H1 (cell line): ENCODE results near the gene PRPF6. TPM values are rescaled to one million over a fixed set of nuclear protein-coding genes. Genes with fewer than 3 reads are reported as not detected.
A peak's percentile ranks its signal among the peaks of the same experiment; 100 is the strongest.

Experiments
- CTCF ChIA-PET: fragments of 300-600 bp; sonication (Branson Sonifier 250); formaldehyde crosslinking; loops from one replicate; lab custom pipeline; 2021; ENCODE audit not compliant: partially characterized antibody; lab: Charles Lee
- POLR2A ChIA-PET: fragments of 300-600 bp; sonication (Branson Sonifier 250); formaldehyde crosslinking; loops from one replicate; lab custom pipeline; 2021; ENCODE audit warnings: inconsistent platforms; ENCODE audit not compliant: partially characterized antibody; lab: Charles Lee
- DNase-seq, 2 experiments: peaks; one replicate each; pipeline versions ENCODE4 v3.0.0 to v3.0.0-alpha.2; 2010 to 2022; ENCODE audit warnings: low spot score in 2 of 2, low read depth in 1 of 2, mixed read lengths in 1 of 2
- FAIRE-seq: peaks from 2 replicates; lab custom pipeline; 2011; peaks lifted over from hg19 to GRCh38; lab: Jason Lieb, UNC
- H2AFZ ChIP-seq: 2 replicates; pipeline ENCODE4 v1.8.1; 2012; ENCODE audit warnings: low read length, inconsistent platforms
- H2AK5ac ChIP-seq: 2 replicates; pipeline ENCODE4 v1.6.1; 2013; ENCODE audit warnings: low read depth, low read length
- H2BK120ac ChIP-seq: replicated peaks from 2 replicates; pipeline ENCODE3; 2013; ENCODE audit warnings: low read depth, low read length, inconsistent platforms
- H2BK12ac ChIP-seq: 2 replicates; pipeline ENCODE4 v1.6.1; 2013; ENCODE audit warnings: low read depth, low read length
- H2BK15ac ChIP-seq: 2 replicates; pipeline ENCODE4 v1.6.1; 2013; ENCODE audit warnings: low read length
- H2BK20ac ChIP-seq: 2 replicates; pipeline ENCODE4 v1.6.1; 2013; ENCODE audit warnings: low read length
- H2BK5ac ChIP-seq: 2 replicates; pipeline ENCODE4 v1.6.1; 2013; ENCODE audit warnings: low read depth, low read length
- H3K14ac ChIP-seq: 2 replicates; pipeline ENCODE4 v1.6.1; 2013; ENCODE audit warnings: inconsistent platforms; ENCODE audit not compliant: insufficient read length
- H3K18ac ChIP-seq: 2 replicates; pipeline ENCODE4 v1.6.1; 2013; ENCODE audit warnings: low read length; ENCODE audit errors: extremely low read depth
- H3K23ac ChIP-seq: 2 replicates; pipeline ENCODE4 v1.6.1; 2013; ENCODE audit warnings: inconsistent platforms; ENCODE audit not compliant: insufficient read length
- H3K23me2 ChIP-seq: 2 replicates; pipeline ENCODE4 v1.6.1; 2013; ENCODE audit warnings: low read depth, low read length
- H3K27ac ChIP-seq: 2 replicates; pipeline ENCODE4 v1.6.1; 2011; ENCODE audit warnings: low read depth, low read length, inconsistent platforms
- H3K27me3 ChIP-seq, 4 experiments: replicated peaks in 1 of 4; 1 replicate in 1 of 4; 2 replicates in 3 of 4; pipeline versions ENCODE4 v1.6.1 to v1.8.1; 2011 to 2013; ENCODE audit warnings: low read length in 3 of 4, mild to moderate bottlenecking in 3 of 4, inconsistent platforms in 2 of 4, mixed read lengths in 2 of 4, moderate library complexity in 1 of 4; ENCODE audit not compliant: control insufficient read depth in 3 of 4, insufficient read depth in 3 of 4; ENCODE audit errors: extremely low read depth in 1 of 4
- H3K36me3 ChIP-seq, 4 experiments: 2 replicates each; pipeline versions ENCODE4 v1.6.1 to v1.8.1; 2011 to 2013; ENCODE audit warnings: mild to moderate bottlenecking in 4 of 4, low read length in 3 of 4, moderate library complexity in 2 of 4, control low read depth in 1 of 4, inconsistent platforms in 1 of 4; ENCODE audit not compliant: insufficient read depth in 4 of 4, control insufficient read depth in 2 of 4
- H3K4ac ChIP-seq: replicated peaks from 2 replicates; pipeline ENCODE3; 2013; ENCODE audit warnings: low read length, low read depth, mixed read lengths, inconsistent platforms; ENCODE audit not compliant: insufficient read length
- H3K4me1 ChIP-seq, 4 experiments: replicated peaks in 1 of 4; 1 replicate in 1 of 4; 2 replicates in 3 of 4; pipeline versions ENCODE4 v1.6.1 to v1.8.1; 2011 to 2013; ENCODE audit warnings: low read length in 3 of 4, inconsistent platforms in 2 of 4, mixed read lengths in 1 of 4; ENCODE audit not compliant: insufficient read depth in 4 of 4, control insufficient read depth in 3 of 4
- H3K4me2 ChIP-seq, 2 experiments: 2 replicates each; pipeline versions ENCODE4 v1.6.1 to v1.8.1; 2011 to 2013; ENCODE audit warnings: low read depth in 2 of 2, low read length in 2 of 2, control low read depth in 1 of 2, inconsistent platforms in 1 of 2, mild to moderate bottlenecking in 1 of 2; ENCODE audit not compliant: insufficient read depth in 1 of 2
- H3K4me3 ChIP-seq, 4 experiments: fragments of 200-600, 300-600 bp in 1 of 4; sonication (generic), shearing (Covaris generic), sonication (Bioruptor Twin) in 1 of 4; 2 replicates each; pipeline versions ENCODE4 v1.5.1 to v1.8.1; 2011 to 2016; ENCODE audit warnings: low read length in 4 of 4, low read depth in 3 of 4, control low read depth in 2 of 4, inconsistent platforms in 2 of 4, mild to moderate bottlenecking in 2 of 4, mixed read lengths in 1 of 4, moderate library complexity in 1 of 4; ENCODE audit not compliant: insufficient read depth in 2 of 4; ENCODE audit errors: extremely low read depth in 1 of 4
- H3K56ac ChIP-seq: replicated peaks from 2 replicates; pipeline ENCODE3; 2013; ENCODE audit warnings: low read depth, mild to moderate bottlenecking, mixed read lengths, low read length, inconsistent platforms; ENCODE audit not compliant: insufficient read length
- H3K79me1 ChIP-seq: 2 replicates; pipeline ENCODE4 v1.6.1; 2013; ENCODE audit warnings: low read depth, low read length, control low read depth
- H3K79me2 ChIP-seq, 2 experiments: 2 replicates each; pipeline versions ENCODE4 v1.6.1 to v1.8.1; 2012 to 2013; ENCODE audit warnings: low read length in 2 of 2, mild to moderate bottlenecking in 2 of 2, inconsistent platforms in 1 of 2; ENCODE audit not compliant: insufficient read depth in 2 of 2, control insufficient read depth in 1 of 2
- H3K9ac ChIP-seq, 4 experiments: replicated peaks in 1 of 4; 1 replicate in 1 of 4; 2 replicates in 3 of 4; pipeline versions ENCODE4 v1.6.1 to v1.8.1; 2011 to 2013; ENCODE audit warnings: low read depth in 3 of 4, low read length in 3 of 4, control low read depth in 2 of 4, mild to moderate bottlenecking in 2 of 4, moderate library complexity in 2 of 4, inconsistent platforms in 1 of 4; ENCODE audit errors: extremely low read depth in 1 of 4
- H3K9me3 ChIP-seq, 2 experiments: 2 replicates each; pipeline versions ENCODE4 v1.6.1 to v1.8.1; 2012 to 2013; ENCODE audit warnings: mild to moderate bottlenecking in 2 of 2, moderate library complexity in 2 of 2, control low read depth in 1 of 2, inconsistent platforms in 1 of 2, low read depth in 1 of 2, low read length in 1 of 2, mixed read lengths in 1 of 2; ENCODE audit not compliant: insufficient read depth in 2 of 2
- H4K20me1 ChIP-seq, 2 experiments: replicated peaks in 1 of 2; 2 replicates each; pipeline versions ENCODE3 to v1.8.1; 2011 to 2013; ENCODE audit warnings: inconsistent platforms in 2 of 2, low read length in 2 of 2, mild to moderate bottlenecking in 1 of 2; ENCODE audit not compliant: insufficient read depth in 2 of 2, control insufficient read depth in 1 of 2
- H4K5ac ChIP-seq: 2 replicates; pipeline ENCODE4 v1.6.1; 2013; ENCODE audit warnings: low read length, low read depth, mixed read lengths, inconsistent platforms; ENCODE audit not compliant: insufficient read length
- H4K8ac ChIP-seq: 2 replicates; pipeline ENCODE4 v1.8.0; 2013; ENCODE audit warnings: mild to moderate bottlenecking, moderate library complexity, low read length, inconsistent platforms; ENCODE audit not compliant: insufficient read depth; ENCODE audit errors: extremely low read depth
- H4K91ac ChIP-seq: replicated peaks from 2 replicates; pipeline ENCODE3; 2013; ENCODE audit warnings: low read length, mixed read lengths, inconsistent platforms; ENCODE audit not compliant: insufficient read length
- EZH2 ChIP-seq: fragments of 200-600 bp; sonication (generic); IDR thresholded peaks from 2 replicates; pipeline ENCODE4 v1.7.1; 2012; ENCODE audit warnings: low read depth, mild to moderate bottlenecking, moderate library complexity, low read length, inconsistent platforms; ENCODE audit not compliant: severe bottlenecking
- TEAD4 ChIP-seq: IDR thresholded peaks from 2 replicates; pipeline ENCODE4 v1.6.1; 2012; ENCODE audit warnings: low read depth, low read length, inconsistent platforms, mixed read lengths
- WGBS, 2 experiments: shearing (Covaris generic) in 1 of 2; methylation state at CpG; one replicate each; pipeline versions ENCODE4 v1.1.6 to v1.1.7; 2013 to 2015; ENCODE audit warnings: low lambda C conversion rate in 2 of 2, mixed read lengths in 2 of 2, inconsistent platforms in 1 of 2, low coverage in 1 of 2, missing lambda C conversion rate in 1 of 2; ENCODE audit not compliant: insufficient replicate concordance in 2 of 2, insufficient coverage in 1 of 2, insufficient read length in 1 of 2; ENCODE audit errors: extremely low coverage in 1 of 2, missing lambda C conversion rate in 1 of 2; 5-methylcytosine and 5-hydroxymethylcytosine counted together
- polyA plus RNA-seq, 7 experiments: library from polyadenylated mRNA; depleted of rRNA in 3 of 7; stranded (reverse) in 5 of 7; unstranded in 2 of 7; fragments of >200 nt in 5 of 7; fragments of 200-250 nt in 2 of 7; gene quantifications; 1 replicate in 5 of 7; 2 replicates in 1 of 7; 4 replicates in 1 of 7; pipeline versions ENCODE4 v1.2.1 to v1.2.3, GENCODE V29; 2011 to 2013; ENCODE audit warnings: missing spikeins in 2 of 7, mixed read lengths in 2 of 7
- total RNA-seq: library from RNA; stranded (reverse); fragmentation: NEBNext Ultra II Directional; extraction: Animal tissue kit (Norgen Biotek cat#: 25700); gene quantifications from 2 replicates; pipeline ENCODE4 v1.2.1, GENCODE V29; 2021

PRPF6 gene
- total and polyA plus RNA-seq, 2 of the 8 experiments (the other 6 are each of a cell fraction or from before 2014, with no cell fraction given), result 27.9 to 76.9 TPM

DNA sequence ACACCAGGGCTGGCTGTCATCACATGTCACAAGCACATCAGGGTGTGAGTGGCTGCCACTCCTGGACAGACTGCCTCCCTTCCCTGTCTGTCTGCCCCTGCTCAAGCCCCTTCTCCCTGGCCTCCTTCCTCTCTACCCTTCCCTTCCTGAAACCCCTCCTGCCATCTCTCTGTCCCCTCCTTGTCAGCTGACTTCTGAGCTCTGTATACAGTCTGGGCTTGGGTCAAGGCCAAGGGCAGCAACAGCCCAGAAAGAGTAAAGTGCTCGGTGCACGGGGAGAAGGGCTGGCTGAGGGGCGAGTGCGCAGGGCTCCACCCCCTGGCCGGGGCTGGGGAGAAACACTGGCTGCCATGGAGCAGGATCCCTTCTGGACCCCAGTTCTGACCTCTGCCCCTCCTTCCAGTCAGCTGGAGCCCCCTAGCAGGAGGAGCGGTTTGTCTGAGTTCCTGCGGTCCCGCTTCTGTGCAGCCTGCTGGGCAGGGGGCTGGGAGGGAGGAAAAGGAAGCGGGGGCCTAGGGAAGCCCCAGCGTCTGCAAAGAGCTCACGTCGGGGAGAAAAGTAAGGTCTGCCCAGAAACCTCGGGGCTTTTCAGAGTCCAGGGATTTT lies 101.3 kb downstream of the PRPF6 start:
- no peak for FAIRE-seq

More for the DNA sequence above, 101.3 kb downstream of the PRPF6 start:
- no peak overlapping the region for H2AFZ ChIP-seq
- peaks cover 6 to 55% (median 42%) of the 10 kb centered on the region in 4 experiments for H3K27me3 ChIP-seq
- no peak overlapping the region for H2AK5ac ChIP-seq
- H3K9ac ChIP-seq, result no peak overlapping the region
- H4K91ac ChIP-seq, result no peak overlapping the region
- no peak overlapping the region for H2BK120ac ChIP-seq
- no peak overlapping the region for H2BK15ac ChIP-seq
- 30% methylated on average over 13 of the region's 13 CpGs; no CpG with 5 or more reads in 1 of the 2 experiments for WGBS, 2 experiments
- no peak overlapping the region; a peak in 1 of 8 replicates for H3K4me3 ChIP-seq
- H2BK12ac ChIP-seq, result peak overlapping the region; percentile 55; the same call in 1 of the 2 replicates
- no peak overlapping the region for H4K5ac ChIP-seq
- peaks cover 22% of the 10 kb centered on the region; the same call in 1 of the 2 replicates for H3K23me2 ChIP-seq
- ChIA-PET POLR2A (interaction anchor here (1.1 kb wide), 1 partner anchor 10 kb away, joined by 3 read pairs; no protein-coding TSS in a partner anchor), CTCF (interaction anchor here (1.0 to 13.0 kb wide), 10 partner anchors 9 to 56 kb away, joined by 3 to 144 read pairs (median 6); partner anchors contain the start of genes SOX18 and TCEA2)
- H2BK5ac ChIP-seq, result 0 out of 2 replicates have a peak overlapping the region, but pooled peaks have one; percentile 18
- no peak overlapping the region for H3K27ac ChIP-seq
- no peak overlapping the region for H3K4ac ChIP-seq
- peaks cover 0 to 38% (median 20%) of the 10 kb centered on the region in 4 experiments; a peak in 6 of 7 replicates for H3K4me1 ChIP-seq
- H3K4me2 ChIP-seq, result peak overlapping the region in 1 of 2 experiments; percentile 88; a peak in 3 of 4 replicates
- no peak overlapping the region for H3K56ac ChIP-seq
- H3K18ac ChIP-seq, result no peak overlapping the region
- no peaks in the 10 kb centered on the region for H3K79me2 ChIP-seq
- no peak overlapping the region for H3K14ac ChIP-seq
- no peaks in the 10 kb centered on the region for H3K9me3 ChIP-seq
- TF ChIP-seq EZH2 (peak; percentile 16), TEAD4 (no peak)
- no peaks in the 10 kb centered on the region for H3K79me1 ChIP-seq
- H3K23ac ChIP-seq, result no peak overlapping the region
- DNase-seq, result peak in 1 of 2 experiments; percentile 65
- H3K36me3 ChIP-seq, result no peaks in the 10 kb centered on the region
- H2BK20ac ChIP-seq, result no peak overlapping the region
- no peak overlapping the region for H4K8ac ChIP-seq
- no peaks in the 10 kb centered on the region for H4K20me1 ChIP-seq
